ENCODE data around the gene RNF126.

The RNF126 gene

DNA sequence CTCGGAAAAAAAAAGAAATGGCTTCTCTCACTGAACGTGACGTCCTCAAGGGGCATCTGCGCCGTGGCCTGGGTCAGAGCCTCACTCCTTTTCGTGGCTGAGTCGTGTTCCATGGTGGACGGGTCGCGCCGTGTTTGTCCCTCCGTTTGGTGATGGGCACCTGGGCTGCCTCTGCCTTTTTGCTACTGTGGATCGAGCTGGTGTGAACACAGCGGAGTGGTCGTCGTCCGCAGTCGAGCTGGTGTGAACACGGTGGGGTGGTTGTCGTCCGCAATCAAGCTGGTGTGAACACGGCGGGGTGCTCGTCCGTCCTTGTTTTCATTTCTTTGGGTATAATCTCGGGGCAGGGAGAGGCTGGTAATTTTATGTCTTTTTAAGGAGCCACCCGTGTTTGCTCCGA lies 61.7 kb downstream of the RNF126 start:
- no peak overlapping the region for H3K4me3 ChIP-seq (ENCODE audit: low read depth, low read length)
- TF ChIP-seq, protein P1, sequence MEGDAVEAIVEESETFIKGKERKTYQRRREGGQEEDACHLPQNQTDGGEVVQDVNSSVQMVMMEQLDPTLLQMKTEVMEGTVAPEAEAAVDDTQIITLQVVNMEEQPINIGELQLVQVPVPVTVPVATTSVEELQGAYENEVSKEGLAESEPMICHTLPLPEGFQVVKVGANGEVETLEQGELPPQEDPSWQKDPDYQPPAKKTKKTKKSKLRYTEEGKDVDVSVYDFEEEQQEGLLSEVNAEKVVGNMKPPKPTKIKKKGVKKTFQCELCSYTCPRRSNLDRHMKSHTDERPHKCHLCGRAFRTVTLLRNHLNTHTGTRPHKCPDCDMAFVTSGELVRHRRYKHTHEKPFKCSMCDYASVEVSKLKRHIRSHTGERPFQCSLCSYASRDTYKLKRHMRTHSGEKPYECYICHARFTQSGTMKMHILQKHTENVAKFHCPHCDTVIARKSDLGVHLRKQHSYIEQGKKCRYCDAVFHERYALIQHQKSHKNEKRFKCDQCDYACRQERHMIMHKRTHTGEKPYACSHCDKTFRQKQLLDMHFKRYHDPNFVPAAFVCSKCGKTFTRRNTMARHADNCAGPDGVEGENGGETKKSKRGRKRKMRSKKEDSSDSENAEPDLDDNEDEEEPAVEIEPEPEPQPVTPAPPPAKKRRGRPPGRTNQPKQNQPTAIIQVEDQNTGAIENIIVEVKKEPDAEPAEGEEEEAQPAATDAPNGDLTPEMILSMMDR (IDR thresholded peaks at IDR 0.05; ENCODE audit: low read depth, low read length) = no peak

Measured in WI38 (cell line).